T-helper 9 cell (primary cell): ENCODE measurements around the gene NSF.
"Not testable (repeated sequence)": the region's sequence is repeated elsewhere in the genome, so short reads cannot be mapped to it uniquely, and the experiment has no call there.

ENCODE experiments used
- DNase-seq: peaks from one replicate; pipeline ENCODE4 v3.0.0-alpha.2; 2020

NSF gene

DNA sequence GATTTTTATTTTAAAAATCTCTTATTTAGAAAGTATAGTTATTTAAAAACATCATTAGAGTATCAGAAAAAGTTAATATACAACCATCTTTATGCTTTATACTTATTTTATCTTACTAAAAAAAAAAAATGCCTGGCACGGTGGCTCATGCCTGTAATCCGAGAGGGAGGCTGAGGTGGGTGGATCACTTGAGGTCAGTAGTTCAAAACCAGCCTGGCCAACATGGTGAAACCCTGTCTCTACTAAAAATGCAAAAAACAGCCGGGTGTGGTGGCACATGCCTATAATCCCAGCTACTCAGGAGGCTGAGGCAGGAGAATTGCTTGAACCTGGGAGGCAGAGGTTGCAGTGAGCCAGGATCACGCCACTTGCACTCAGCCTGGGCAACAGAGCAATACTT lies 167.1 kb downstream of the NSF start:
- not testable (repeated sequence) for DNase-seq

DNA sequence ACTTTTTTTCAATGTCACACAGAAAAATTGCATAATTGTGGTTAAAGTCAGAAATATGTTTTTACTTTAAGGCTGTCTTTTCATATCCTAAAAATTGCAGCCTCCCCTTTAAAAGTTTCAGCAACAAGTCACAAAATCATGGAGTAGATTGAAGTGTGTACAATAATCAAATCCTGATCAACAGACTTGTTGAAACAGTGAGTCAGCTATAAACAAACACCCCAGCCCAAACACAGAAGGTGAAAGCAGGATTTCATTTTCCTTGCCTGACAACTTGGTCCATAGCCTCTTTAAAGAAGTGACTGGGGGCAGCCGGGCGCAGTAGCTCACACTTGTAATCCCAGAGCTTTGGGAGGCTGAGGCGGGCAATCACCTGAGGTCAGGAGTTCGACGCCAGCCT lies 168.1 kb downstream of the NSF start:
- no peak for DNase-seq

DNA sequence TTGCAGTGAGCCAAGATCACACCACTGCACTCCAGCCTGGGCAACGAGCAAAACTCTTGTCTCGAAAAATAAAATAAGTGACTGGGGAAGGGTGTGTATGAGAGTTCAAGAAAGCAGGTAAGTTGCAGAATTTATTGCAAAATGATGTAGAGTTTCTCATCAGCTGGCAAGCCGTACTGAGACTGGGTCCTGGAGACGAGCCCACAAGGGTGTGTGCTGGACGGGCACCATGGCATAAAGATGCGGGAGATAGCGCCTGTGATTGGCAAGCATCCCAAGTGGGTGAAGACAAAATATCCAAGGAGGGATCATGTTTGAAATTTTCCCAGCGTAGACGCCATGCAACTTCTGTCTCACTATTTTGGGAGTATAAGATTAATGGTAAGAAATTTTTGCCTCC lies 168.7 kb downstream of the NSF start:
- no peak for DNase-seq

DNA sequence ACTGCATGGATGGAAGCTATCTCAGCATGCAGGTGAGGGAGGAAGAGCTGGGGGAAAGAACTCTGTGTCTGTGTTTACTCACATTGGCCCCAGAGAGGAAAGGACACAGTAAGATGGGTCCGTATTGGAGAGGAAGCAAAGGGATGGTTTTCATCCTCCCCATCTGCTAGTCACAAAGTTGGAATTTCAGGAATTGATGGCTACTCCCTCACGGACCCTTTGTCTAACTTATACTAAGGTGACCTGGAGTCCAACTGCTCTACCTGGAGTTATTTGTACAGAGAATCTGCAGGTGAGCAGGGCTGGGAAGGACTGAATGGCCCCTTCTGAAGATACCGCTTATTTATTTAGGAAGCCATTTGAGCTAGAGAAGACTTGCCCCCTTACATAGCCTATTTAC lies 172.9 kb downstream of the NSF start:
- DNase-seq: no peak

DNA sequence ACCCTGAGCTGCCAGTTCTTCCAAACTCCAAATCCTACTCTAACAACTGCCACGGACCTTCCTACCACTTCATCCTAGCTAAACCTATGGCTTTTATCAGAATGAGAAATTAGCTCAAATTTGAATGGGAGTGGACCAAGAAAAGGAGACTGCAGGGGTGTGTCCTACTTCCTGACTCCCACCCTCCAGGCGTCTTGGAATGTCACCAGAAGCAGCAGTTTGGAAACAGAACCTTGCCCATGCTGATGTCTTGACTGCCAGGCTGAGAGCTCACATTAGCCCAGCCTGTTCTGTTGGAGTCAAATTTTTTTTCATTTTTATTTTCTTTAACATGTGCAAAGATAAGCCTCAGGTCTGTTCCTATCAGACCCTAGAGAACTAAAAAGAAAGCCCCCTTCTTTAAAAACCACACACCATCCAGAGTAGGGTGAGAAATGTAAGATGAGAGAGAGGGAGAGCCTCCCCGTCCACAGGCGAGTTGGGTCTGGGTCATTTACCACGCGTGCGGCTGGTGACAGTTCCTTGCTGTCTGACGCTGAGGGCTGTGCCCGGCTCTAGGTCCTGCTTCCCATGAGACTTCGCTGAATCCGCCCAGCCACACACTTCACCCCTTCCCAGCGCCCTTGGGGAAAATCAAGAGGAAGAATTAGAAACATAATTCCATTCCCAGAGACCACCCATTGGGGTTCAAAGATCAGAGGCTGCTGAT lies 173.7 kb downstream of the NSF start:
- DNase-seq: no peak

DNA sequence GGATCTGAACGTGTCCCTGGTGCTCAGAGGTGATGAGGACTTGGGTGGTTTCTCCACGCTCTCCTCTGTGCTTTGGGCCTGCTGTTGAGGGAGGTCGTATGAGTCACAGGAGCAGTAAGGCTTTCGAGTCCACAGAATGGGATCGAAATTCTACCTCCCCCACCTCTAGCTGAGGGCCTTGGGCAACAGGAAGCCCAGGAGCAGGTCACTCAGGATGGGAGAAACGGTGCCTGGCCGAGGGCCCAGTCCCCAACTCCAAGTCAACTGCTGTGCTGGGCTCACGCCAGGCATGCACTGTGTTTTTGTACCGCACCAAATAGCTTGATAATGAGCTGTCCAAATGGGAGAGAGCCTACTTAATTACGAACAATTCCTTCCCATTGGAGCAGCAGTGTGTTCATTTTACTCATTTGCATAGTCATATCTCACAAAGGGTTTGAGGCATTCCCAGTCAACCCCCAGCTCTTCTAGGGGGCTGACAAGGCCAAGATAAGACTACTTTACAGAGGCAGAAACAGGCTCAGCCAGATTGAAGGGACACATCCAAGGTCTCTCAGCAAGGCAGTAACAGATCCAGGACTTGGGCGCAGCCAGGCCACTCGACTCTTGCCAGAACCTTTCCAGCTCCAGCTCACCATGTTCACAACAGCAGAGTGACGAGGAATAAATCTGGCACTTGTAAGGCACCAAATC lies 174.4 kb downstream of the NSF start:
- no peak for DNase-seq

GRCh38 chr17:46765453-46765852 lies 175.0 kb downstream of the NSF start:
- no peak for DNase-seq

DNA sequence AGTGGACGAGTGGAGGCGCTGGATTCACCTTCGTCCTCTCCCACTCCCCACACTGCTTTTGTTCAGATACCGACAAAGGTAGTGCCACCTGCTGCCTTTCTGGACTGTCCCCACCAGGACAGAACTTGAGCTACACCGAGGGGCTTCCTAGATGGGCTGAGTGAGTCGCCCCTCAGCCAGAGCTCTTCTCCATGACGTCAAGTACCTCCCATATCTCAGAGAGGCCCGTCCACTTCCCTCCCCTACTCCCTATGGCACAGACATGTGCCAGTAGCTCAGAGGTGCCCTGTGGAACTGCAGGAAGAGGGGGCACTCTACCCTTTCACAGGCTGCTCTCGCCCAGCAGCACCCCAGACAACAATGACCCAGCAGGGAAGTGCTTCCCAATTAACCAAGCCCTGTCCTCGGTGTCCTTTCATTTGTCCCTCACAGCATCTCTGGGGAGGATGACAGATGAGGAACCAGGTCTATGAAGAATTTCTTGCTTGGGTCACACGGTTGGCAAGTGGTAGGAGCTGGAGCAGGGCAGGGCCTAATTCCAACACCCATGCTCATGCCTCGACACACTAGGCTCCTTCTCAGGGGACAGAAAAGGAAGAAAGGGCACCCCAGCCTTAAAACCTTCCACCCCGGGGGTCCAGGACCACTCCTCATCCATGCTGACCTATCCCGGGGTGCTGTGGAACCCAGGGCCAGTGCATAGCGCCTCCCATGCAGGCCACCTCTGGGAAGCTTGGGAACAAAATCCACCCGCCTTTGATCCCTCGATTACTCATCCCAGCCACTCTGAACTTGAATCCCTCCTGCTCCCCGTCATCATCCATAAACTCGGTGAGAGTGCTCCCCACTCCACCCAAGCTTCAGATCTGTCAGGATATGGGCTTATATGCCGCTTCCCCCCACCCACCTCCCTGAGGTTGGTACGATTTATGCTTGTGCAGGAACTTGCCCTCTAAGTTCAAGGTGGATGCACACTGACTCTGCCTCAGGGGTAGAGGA lies 176.3 kb downstream of the NSF start:
- DNase-seq: no peak

DNA sequence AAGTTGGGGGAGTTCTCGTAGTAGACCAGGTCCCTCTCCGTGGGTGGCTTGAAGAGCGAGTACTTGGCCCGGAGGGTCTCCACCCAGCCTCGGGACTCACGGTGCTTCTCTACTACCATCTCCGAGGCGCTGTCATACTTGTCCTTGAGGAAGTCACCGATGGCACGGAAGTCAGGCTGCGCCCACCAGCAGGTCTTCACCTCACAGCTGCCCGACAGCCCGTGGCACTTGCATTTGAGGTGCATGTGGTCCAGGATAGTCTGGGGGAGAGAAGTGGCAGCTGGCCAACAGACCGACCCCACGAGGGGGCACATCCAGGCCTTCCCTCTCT lies 178.0 kb downstream of the NSF start:
- no peak for DNase-seq

GRCh38 chr17:46768896-46769295 lies 178.4 kb downstream of the NSF start:
- DNase-seq: not testable (repeated sequence)

DNA sequence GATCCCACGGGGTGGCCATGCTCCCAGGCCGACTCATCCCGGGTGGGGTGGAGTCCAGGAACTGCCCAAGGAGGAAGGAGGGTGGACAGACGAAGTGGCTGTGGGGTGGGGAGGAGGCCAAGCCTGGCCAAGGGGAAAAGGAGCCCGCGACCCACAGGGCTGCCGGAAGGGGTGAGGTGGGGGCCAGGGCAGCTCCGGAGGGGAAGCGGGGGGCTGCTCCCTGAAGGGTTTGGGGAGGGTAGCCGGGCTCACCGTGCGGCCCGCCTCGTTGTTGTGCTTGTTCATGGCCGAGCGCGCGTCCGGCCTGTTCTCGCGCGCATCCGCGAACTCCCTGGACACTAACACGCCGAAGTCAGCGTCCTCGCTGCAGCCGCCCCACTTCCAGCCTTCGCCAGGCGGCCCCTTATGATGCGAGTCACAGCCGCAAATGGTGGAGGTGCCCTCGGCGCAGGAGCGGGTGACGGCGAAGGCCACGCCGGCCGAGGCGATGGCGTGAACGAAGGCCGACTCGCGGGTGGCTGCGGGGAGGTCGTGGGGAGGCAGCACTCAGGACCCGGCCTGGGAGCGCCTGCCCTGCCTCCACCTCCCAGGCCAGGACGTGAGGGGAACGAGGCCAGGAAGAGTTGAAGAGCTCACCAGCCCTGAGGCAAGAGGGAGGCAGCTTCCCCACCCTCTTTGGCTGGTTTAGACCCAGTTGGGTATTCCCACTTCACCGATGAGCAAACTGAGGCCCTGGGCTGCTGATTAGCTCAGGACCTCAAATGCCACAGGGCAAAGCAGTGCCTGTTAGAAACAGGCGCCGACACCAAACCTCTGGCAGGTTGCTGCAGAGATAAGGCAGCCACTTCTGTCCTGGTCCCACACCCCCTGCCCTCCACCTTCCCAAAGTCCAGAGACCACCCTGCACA lies 179.3 kb downstream of the NSF start:
- no peak for DNase-seq

GRCh38 chr17:46770439-46770817 lies 180.0 kb downstream of the NSF start:
- DNase-seq: no peak

- DNase-seq: no peak
These were observed 180.5 kb downstream of the NSF start for GRCh38 chr17:46770818-46771560.

DNA sequence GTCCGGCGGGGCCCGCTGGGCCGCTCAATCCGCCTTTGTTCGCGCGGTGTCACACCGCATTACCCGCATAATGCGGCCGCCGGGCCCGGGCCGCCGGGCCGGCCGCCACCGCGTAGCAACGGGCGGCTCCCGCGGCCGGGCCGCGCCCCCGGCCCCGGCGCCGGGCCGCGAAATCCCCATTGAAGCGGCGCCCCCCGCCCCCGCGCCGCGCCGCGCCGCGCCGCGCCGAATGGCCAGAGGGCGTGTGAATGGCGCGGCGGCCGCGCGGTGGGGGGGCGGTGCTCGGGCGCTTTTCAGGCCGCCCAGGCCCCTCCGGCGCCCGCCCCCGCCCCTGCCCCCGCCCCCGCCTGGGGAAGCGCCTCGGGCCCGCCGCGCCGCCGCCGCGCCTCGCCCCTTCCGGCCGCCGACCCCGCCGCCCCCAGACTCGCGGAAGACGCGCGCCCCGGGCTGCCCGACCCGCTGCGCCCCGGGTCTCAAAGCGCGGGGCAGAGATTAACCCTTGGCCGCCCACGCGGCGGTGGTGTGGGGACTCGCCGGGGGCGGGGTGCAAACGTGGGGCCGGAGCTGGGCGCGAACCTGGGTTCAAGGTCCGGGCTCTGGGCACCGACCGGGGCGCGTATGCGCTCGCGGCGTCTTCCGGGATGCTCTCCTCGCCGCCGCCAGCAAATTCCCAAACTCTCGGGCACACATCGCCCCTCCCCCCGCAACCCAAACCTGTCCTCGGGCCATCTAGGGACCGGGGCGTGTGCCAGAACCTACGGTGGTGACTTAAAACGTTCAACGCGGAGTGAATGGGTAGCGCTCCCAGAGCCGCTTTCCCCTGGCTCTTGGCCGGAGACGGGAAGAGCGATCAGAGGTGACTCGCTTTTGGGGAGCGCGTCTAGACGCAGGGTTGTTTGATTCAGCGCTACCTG lies 181.3 kb downstream of the NSF start:
- DNase-seq: no peak

DNA sequence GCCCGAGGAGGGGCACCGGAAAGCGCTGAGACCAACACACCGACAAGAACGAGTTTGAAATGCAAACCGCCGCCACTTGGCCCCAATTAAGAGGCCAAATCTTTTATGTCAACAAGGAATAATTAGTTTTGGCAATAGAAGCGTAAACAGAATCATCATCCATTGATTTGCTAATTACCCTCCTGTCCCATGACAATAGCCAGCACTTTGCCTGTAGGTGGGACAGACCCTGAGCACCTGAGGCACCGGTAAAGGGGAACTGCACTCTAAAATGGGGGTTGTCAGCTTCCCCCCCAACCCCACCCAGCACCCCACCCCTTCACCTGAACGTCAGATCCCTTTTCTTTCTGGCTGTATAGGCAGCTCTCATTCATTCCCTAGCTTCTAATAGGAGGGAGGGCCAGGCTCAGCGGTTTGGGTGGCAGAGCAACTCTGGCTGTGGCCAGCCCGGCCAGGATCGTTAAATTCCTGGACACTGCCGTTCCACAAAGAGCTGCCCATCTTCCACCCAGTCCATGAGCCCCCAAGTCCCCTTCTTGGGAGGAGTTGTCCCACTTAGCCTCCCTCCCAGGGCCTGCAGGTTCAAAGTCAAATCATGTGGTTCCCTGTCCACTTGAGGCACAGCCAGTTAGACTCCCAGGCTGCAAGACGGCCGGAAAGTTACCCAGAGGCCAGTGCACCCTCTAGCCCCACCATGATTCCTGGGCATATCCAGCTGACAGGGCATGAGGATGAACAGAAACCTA lies 182.2 kb downstream of the NSF start:
- DNase-seq: no peak

GRCh38 chr17:46773221-46773605 lies 182.7 kb downstream of the NSF start:
- no peak for DNase-seq

DNA sequence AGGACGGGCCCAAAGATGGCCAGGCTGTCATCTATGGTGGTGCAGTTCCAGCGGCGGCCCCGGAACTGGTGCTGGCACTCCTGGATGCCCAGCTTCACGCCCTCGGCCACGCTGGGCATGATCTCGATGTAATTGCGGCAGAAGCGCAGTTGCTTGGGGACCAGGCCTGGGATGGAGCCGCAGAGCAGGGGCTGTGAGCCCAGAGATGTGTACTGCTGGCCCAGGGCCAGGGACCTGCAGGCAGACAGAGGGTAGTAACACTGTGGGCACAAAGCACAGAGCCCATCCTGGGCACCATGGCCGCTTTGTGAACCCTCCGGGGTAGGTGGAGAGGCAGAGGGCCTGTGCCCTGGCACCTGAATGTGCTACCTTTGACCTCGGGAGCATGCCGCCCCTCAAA lies 183.2 kb downstream of the NSF start:
- no peak for DNase-seq

DNA sequence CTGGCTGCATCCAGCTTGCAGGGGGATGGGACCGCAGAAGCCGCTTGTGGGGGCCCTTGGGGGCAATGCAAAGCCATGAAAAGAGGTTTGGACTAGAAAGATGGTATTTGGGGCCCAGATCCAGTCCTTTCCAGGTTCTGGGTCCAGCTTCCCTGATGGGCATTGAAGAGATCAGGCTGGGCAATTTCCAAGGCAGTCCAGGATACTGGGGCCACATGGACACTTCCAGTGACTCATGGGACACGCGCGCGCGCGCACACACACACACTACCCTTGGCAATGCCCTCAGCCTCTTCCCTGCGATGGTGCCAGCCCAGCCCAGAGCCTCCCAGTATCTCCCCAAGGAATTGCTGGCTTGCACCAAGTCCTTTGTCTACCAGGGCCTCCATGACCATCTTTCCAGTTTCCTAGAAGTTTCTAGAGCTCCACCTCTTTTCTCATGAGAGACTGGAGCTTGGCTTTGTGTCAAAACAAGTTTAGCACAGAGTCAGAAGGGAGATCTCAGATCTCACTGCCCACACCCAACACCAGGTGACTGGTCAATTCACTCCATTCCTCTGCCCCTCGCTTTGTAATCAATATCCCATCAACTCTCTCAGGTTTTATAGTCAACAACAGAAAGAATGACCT lies 183.8 kb downstream of the NSF start:
- no peak for DNase-seq

GRCh38 chr17:46776298-46777005 lies 186.0 kb downstream of the NSF start:
- no peak for DNase-seq
